Bronchial epithelial cell (primary cell): Measurements from ENCODE around the gene CDK5. TPM values are rescaled to one million over a fixed set of nuclear protein-coding genes. Genes with fewer than 3 reads are reported as not detected.
A peak's percentile ranks its signal among the peaks of the same experiment; 100 is the strongest.

ENCODE experiments used
- DNase-seq: peaks from one replicate; pipeline ENCODE4 v3.0.0-alpha.2; 2010; ENCODE audit warnings: low read depth
- FAIRE-seq: peaks from 2 replicates; lab custom pipeline; 2011; peaks lifted over from hg19 to GRCh38; lab: Jason Lieb, UNC
- H3K27me3 ChIP-seq: 2 replicates; pipeline ENCODE4 v1.5.1; 2011; ENCODE audit warnings: low read length; ENCODE audit not compliant: control insufficient read depth, insufficient read depth
- H3K36me3 ChIP-seq: 2 replicates; pipeline ENCODE4 v1.5.1; 2011; ENCODE audit warnings: low read length; ENCODE audit not compliant: control insufficient read depth, insufficient read depth
- H3K4me3 ChIP-seq: 2 replicates; pipeline ENCODE4 v1.5.1; 2011; ENCODE audit warnings: mild to moderate bottlenecking, low read depth, low read length, control low read depth
- total RNA-seq: library from RNA; depleted of rRNA; stranded (reverse); fragments of >200 nt; gene quantifications from 2 replicates; pipeline ENCODE4 v1.2.1, GENCODE V29; 2014
- TF ChIP-seq, protein P1 (sequence below): IDR thresholded peaks from 2 replicates; pipeline ENCODE4 v1.5.1; 2011; ENCODE audit warnings: mild to moderate bottlenecking, moderate library complexity, low read length, control low read depth, inconsistent platforms; ENCODE audit not compliant: insufficient read depth, severe bottlenecking

CDK5 gene
- total RNA-seq, 1 donor from 2014 or later: 12.4 TPM

GRCh38 chr7:151051108-151051507 is 6.6 kb downstream of the CDK5 start:
- no peaks in the 10 kb centered on the region for H3K36me3 ChIP-seq
- TF ChIP-seq, protein P1, sequence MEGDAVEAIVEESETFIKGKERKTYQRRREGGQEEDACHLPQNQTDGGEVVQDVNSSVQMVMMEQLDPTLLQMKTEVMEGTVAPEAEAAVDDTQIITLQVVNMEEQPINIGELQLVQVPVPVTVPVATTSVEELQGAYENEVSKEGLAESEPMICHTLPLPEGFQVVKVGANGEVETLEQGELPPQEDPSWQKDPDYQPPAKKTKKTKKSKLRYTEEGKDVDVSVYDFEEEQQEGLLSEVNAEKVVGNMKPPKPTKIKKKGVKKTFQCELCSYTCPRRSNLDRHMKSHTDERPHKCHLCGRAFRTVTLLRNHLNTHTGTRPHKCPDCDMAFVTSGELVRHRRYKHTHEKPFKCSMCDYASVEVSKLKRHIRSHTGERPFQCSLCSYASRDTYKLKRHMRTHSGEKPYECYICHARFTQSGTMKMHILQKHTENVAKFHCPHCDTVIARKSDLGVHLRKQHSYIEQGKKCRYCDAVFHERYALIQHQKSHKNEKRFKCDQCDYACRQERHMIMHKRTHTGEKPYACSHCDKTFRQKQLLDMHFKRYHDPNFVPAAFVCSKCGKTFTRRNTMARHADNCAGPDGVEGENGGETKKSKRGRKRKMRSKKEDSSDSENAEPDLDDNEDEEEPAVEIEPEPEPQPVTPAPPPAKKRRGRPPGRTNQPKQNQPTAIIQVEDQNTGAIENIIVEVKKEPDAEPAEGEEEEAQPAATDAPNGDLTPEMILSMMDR: no peak
- peaks cover 6% of the 10 kb centered on the region for H3K27me3 ChIP-seq
- FAIRE-seq (no peak), DNase-seq (peak; percentile 51)
- no peak overlapping the region for H3K4me3 ChIP-seq

DNA sequence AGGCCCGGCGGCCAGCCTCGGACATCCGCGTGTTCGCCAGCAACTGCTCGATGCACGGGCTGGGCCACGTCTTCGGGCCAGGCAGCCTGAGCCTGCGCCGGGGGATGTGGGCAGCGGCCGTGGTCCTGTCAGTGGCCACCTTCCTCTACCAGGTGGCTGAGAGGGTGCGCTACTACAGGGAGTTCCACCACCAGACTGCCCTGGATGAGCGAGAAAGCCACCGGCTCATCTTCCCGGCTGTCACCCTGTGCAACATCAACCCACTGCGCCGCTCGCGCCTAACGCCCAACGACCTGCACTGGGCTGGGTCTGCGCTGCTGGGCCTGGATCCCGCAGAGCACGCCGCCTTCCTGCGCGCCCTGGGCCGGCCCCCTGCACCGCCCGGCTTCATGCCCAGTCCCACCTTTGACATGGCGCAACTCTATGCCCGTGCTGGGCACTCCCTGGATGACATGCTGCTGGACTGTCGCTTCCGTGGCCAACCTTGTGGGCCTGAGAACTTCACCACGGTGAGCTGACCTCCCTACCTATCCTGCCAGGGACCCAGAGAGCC is 8.7 kb downstream of the CDK5 start:
- Histone ChIP-seq H3K27me3 (peaks cover 6% of the 10 kb centered on the region), H3K4me3 (no peak overlapping the region), H3K36me3 (peaks cover 2% of the 10 kb centered on the region)
- TF ChIP-seq, protein P1: no peak
- FAIRE-seq: no peak
- no peak for DNase-seq

DNA sequence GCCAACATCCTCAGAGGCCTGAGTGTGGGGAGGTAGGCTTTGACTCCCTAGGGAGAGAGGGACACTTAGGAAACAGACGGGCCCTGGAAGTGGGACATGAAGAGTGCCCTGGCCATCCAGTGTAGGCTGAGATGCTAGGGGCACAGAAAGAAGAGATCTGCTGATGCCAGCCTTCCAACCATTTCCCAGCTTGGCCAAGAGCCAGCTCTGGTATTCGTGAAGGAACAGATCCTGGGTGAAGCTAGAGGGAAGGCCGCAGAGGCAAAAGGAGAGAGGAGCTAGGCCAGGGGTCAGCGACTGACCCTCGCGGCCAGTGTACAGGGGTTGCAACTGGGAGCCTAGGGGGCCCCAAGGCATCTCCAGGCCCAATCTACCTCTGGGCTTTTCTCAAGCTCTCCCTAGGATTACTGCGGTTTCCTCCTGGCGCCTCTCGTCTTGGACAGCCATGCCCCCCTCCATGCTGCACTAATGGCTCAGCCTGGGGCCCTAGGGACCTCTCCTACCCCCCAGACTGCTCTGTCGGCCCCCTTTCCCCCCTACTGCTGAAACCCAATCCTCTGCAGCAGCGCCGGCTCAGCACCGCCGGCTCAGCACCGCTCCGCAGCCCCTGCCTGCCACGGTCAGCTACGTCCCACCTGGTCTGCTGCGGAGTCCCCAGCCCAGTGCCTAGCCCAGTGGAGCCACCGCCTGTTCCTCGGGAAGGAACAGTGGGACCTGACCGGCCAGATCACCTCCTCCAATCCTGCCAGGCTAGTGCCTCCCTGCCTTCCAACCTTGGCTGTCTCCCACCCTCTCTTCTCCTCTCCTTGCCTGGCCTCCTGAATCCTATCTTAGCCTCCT is 9.5 kb downstream of the CDK5 start, which contains the start of gene ASIC3:
ASIC3 (plus strand) TSS at position 556 of the 840 bp plus-strand sequence. CDS start 355 bp downstream, outside the sequence.
- FAIRE-seq (no peak), DNase-seq (no peak)
- TF ChIP-seq, protein P1: no peak
- peaks cover 2% of the 10 kb centered on the region for H3K36me3 ChIP-seq
- H3K4me3 ChIP-seq: no peak within 1 kb of the TSS
- H3K27me3 ChIP-seq: peaks cover 6% of the 10 kb centered on the region

- DNase-seq (no peak), FAIRE-seq (no peak)
- no peak overlapping the region for H3K4me3 ChIP-seq
- H3K27me3 ChIP-seq: peaks cover 6% of the 10 kb centered on the region
- TF ChIP-seq, protein P1: no peak
- H3K36me3 ChIP-seq: peaks cover 5% of the 10 kb centered on the region
Measured at GRCh38 chr7:151046603-151047573, 10.8 kb downstream of the CDK5 start.

DNA sequence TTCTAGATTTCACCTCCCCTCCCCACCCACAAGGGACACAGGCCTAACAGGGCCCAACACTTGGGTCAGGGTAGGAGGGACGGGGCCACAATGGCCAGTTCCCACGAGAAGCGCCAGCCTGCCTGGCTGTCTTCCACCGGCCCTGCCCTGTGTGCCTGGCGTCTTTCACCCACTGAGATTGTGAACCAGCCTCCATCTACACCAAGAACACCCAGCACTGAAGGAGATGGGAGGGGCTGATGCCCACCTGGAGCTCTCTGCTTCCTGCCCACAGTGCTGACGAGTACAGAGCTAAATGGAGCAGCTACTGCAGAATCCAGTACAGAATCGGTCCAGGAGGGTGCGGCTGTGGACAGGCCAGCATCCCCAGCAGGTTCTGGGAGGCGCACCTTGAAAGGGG is 11.7 kb downstream of the CDK5 start:
- Histone ChIP-seq H3K4me3 (no peak overlapping the region), H3K27me3 (peaks cover 6% of the 10 kb centered on the region), H3K36me3 (peaks cover 7% of the 10 kb centered on the region)
- DNase-seq (no peak), FAIRE-seq (no peak)
- TF ChIP-seq, protein P1: no peak
